GM21619 (cell line): ENCODE results near the gene NFATC2IP.
"Not testable (repeated sequence)": the region's sequence is repeated elsewhere in the genome, so short reads cannot be mapped to it uniquely, and the experiment has no call there.

Experiments
- ATAC-seq: cut with Tn5 transposase; IDR thresholded peaks from one replicate; pipeline ENCODE4 v1.9.1; 2021; ENCODE audit not compliant: unreplicated experiment

The NFATC2IP gene

DNA sequence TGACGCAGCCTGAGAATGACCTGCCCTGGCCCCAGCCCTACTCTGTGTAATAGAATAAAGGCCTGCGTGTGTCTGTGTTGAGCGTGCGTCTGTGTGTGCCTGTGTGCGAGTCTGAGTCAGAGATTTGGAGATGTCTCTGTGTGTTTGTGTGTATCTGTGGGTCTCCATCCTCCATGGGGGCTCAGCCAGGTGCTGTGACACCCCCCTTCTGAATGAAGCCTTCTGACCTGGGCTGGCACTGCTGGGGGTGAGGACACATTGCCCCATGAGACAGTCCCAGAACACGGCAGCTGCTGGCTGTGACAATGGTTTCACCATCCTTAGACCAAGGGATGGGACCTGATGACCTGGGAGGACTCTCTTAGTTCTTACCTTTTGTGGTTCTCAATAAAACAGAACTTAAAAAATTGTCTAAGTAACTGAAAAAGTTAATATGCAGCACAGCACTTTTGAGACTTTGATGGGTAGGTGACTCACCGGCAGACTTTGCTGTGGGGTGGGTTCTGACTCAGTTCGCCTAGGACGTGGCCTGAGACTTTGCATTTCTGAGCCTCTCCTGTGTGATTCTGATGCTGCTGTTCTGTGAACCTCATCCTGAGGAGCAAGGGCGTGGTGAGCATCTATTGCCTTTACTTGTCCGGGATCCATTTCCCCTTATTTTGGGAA, 39.8 kb downstream of the NFATC2IP start:
- no peak for ATAC-seq

GRCh38 chr16:28991687-28992086, 41.0 kb downstream of the NFATC2IP start:
- no peak for ATAC-seq

GRCh38 chr16:28992496-28992895, 41.8 kb downstream of the NFATC2IP start:
- no peak for ATAC-seq

DNA sequence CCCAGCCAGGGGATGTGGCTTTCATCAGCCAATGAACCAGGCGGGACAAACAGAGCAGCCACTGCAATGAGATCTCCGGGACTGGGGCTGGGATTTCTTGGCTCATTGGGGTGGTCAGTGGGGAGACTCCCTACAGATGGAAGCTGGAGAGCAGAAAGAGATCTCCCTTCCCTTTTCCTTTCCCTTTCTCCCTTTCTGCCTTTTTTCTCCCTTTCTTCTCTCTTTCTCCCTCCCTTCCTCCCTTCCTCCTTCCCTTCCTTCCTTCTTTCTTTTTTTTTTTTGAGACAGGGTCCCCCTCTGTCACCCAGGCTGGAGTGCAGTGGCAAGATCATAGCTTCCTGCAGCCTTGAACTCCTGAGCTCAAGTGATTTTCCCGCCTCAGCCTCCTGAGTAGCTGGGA, 48.1 kb downstream of the NFATC2IP start:
- ATAC-seq = no peak

GRCh38 chr16:28999577-28999976, 48.8 kb downstream of the NFATC2IP start:
- ATAC-seq = no peak

DNA sequence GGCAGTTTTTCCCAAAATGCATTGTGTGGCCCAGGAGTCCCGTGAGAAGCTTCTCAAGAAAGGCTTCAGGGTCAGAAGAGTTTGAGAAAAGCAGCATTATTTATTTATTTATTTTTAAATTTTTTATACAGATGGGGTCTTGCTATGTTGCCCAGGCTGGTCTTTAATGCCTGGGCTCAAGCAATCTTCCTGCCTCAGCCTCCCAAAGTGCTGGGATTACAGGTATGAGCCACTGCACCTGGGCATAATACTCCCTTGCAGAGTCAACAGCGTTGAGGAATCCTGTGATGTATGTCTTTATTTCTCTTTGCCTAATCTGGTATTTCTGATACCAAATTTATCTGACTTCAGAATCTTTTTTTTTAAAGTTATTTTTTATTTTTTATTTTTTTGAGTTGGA, 49.3 kb downstream of the NFATC2IP start:
- ATAC-seq = no peak

- not testable (repeated sequence) for ATAC-seq
Measured at GRCh38 chr16:29004496-29005139, 53.9 kb downstream of the NFATC2IP start.

DNA sequence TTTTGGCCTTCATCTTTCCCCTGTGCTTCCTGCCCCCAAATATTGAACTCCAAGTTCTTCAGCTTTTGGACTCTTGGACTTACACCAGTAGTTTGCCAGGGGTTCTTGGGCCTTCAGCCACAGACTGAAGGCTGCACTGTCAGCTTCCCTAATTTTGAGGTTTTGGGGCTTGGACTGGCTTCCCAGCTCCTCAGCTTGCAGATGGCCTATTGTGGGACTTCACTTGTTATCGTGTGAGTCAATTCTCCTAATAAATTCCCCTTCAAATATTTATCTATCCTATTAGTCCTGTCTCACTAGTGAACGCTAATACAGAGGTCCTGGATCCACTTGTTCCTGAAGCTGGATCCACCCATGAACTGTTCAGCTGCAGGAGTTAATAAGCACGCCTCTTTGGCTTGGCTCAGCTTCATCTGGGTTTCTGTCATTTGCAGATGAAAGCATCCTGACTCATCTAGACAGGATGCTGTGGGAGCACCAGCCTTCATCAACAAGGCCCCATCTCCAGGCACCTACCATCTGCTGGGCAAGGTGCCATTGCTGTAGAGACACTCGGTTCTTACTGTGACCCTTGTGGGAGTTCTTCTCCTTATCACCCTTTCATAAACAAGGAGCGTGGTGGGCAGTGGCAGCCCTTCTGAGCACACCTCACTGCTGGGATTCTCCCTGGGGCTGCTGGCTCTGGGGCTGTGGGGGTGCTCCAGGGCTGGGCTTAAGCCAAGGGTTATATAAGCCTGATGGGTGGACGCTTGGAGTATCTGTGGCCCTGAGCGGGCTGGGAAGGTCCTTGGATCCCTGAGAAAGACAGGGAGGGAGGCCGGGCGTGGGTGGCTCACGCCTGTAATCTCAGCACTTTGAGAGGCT, 57.2 kb downstream of the NFATC2IP start:
- no peak for ATAC-seq

- no peak for ATAC-seq
Measured at GRCh38 chr16:29009050-29009837, 58.5 kb downstream of the NFATC2IP start.

- ATAC-seq = no peak
Measured at GRCh38 chr16:29009838-29010166, 59.1 kb downstream of the NFATC2IP start.

GRCh38 chr16:29011112-29011511, 60.4 kb downstream of the NFATC2IP start:
- no peak for ATAC-seq

DNA sequence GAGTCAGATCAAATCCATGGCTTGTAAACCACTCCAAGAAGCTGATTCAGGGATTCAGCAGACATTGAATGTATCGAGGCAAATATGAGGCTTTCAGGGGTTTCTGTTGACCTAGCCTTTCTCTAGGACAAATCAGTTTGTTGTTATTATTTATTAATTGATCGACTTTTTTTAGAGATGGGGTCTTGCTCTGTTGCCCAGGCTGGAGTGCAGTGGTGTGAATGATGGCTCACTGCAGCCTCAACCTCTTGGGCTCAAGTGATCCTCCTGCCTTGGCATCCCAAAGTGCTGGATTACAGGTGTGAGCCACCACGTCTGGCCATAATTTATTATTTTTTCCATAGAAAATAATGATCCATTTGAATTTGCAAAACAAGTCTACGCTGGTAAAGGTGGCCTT, 61.1 kb downstream of the NFATC2IP start:
- no peak for ATAC-seq

GRCh38 chr16:29012913-29013553, 62.3 kb downstream of the NFATC2IP start:
- no peak for ATAC-seq

GRCh38 chr16:29014561-29015069, 63.9 kb downstream of the NFATC2IP start:
- no peak for ATAC-seq
